Measurements from ENCODE around the gene PIANP. TPM values are rescaled to one million over a fixed set of nuclear protein-coding genes. Genes with fewer than 3 reads are reported as not detected.

Gene PIANP
- total and polyA plus RNA-seq, 10 of the 15 experiments (the other 5 are each of a cell fraction or from before 2014, with no cell fraction given), result 0.08 to 0.12 (median 0.08) TPM; not detected in 7

GRCh38 chr12:6701078-6701768 lies 608 bp upstream of the PIANP start:
- Histone ChIP-seq H3K4me3 (no peak overlapping the region), H3K9ac (ENCODE audit: control insufficient read depth, insufficient read depth, low read length) (no peak overlapping the region), H2AFZ (ENCODE audit: control insufficient read depth, low read depth, low read length) (no peak overlapping the region), H3K4me1 (ENCODE audit: control insufficient read depth, insufficient read depth, low read length) (peaks cover 12% of the 10 kb centered on the region), H3K79me2 (ENCODE audit: control insufficient read depth, insufficient read depth, low read length) (no peaks in the 10 kb centered on the region), H4K20me1 (ENCODE audit: control insufficient read depth, insufficient read depth) (no peaks in the 10 kb centered on the region), H3K27me3 (replicated peaks in 1 of 2; ENCODE audit: control insufficient read depth in 2 of 2, insufficient read depth in 2 of 2, low read length in 1 of 2) (peaks cover 15 to 21% of the 10 kb centered on the region in 2 experiments), H3K36me3 (ENCODE audit: control insufficient read depth in 2 of 2, insufficient read depth in 2 of 2, low read length in 1 of 2) (no peaks in the 10 kb centered on the region), H3K9me3 (replicated peaks; ENCODE audit: control insufficient read depth, insufficient read depth, low read length) (no peaks in the 10 kb centered on the region), H3K4me2 (ENCODE audit: control insufficient read depth, insufficient read depth) (no peak overlapping the region), H3K27ac (ENCODE audit: control insufficient read depth, insufficient read depth) (no peak overlapping the region)
- no TSS peak for BruUV-seq (replicated peaks)
- ChIA-PET RAD21 (ENCODE audit: unreplicated experiment) (no interaction called here), CTCF (interaction anchor here (0.6 kb wide), 1 partner anchor 109 kb away, joined by 3 read pairs; no protein-coding TSS in a partner anchor), SMC1A (ENCODE audit: uncharacterized antibody, unreplicated experiment) (no interaction called here), POLR2A (no interaction called here)
- intact Hi-C loops (cut with micrococcal nuclease; ENCODE audit: unreplicated experiment), result no loop called here
- 68% methylated on average over 13 of the region's 13 CpGs for WGBS (ENCODE audit: insufficient coverage, insufficient replicate concordance, low lambda C conversion rate, missing lambda C conversion rate)
- in situ Hi-C loops (cut with MboI), result no loop called here
- DNase-seq (ENCODE audit: low read depth, low spot score) (no peak), ATAC-seq (no peak), FAIRE-seq (no peak)
- TF ChIP-seq POLR2AphosphoS5 (IDR thresholded peaks at IDR 0.05; ENCODE audit: low read length), result no peak
- TF ChIP-seq ASH2L (IDR thresholded peaks at IDR 0.05; ENCODE audit: borderline replicate concordance, low read depth), result no peak
- TF ChIP-seq CUX1 (IDR thresholded peaks at IDR 0.05; ENCODE audit: insufficient replicate concordance, low read depth, low read length), result no peak
- TF ChIP-seq ZBTB40 (IDR thresholded peaks at IDR 0.05; ENCODE audit: borderline replicate concordance), result no peak
- TF ChIP-seq NFXL1 (IDR thresholded peaks at IDR 0.05; ENCODE audit: borderline replicate concordance), result no peak
- TF ChIP-seq E2F4 (IDR thresholded peaks at IDR 0.05; ENCODE audit: low read depth, low read length), result no peak
- no peak for TF ChIP-seq MEF2A (IDR thresholded peaks at IDR 0.05; ENCODE audit: insufficient read depth, low read depth, low read length)
- TF ChIP-seq SMARCA5 (IDR thresholded peaks at IDR 0.05), result no peak
- no peak for TF ChIP-seq YY1 (IDR thresholded peaks at IDR 0.05; ENCODE audit: low read depth, low read length)
- TF ChIP-seq IRF4 (IDR thresholded peaks at IDR 0.05; ENCODE audit: low read depth, low read length), result no peak
- TF ChIP-seq ZNF24 (IDR thresholded peaks at IDR 0.05), result no peak
- no peak for TF ChIP-seq LARP7 (IDR thresholded peaks at IDR 0.05)
